ENCODE measurements around the gene ANKRD63.

Gene ANKRD63

GRCh38 chr15:40313531-40314398 lies 30.9 kb upstream of the ANKRD63 start:
- peak; percentile 71 for DNase-seq

GRCh38 chr15:40312370-40313158 lies 29.7 kb upstream of the ANKRD63 start:
- no peak for DNase-seq

- no peak for DNase-seq
These were observed 28.1 kb upstream of the ANKRD63 start for GRCh38 chr15:40310993-40311392.

GRCh38 chr15:40310001-40310959 lies 27.4 kb upstream of the ANKRD63 start:
- no peak for DNase-seq

GRCh38 chr15:40309344-40309862 lies 26.5 kb upstream of the ANKRD63 start:
- DNase-seq = no peak

- DNase-seq = no peak
These were observed 24.8 kb upstream of the ANKRD63 start, which contains the start of gene PLCB2 for GRCh38 chr15:40307421-40308211. TSS of gene PLCB2 (minus strand) at chr15:40307935. CDS start at chr15:40307672, 263 bp downstream.

GRCh38 chr15:40306908-40307307 lies 24.0 kb upstream of the ANKRD63 start:
- DNase-seq = no peak

GRCh38 chr15:40306371-40306770 lies 23.5 kb upstream of the ANKRD63 start:
- no peak for DNase-seq

GRCh38 chr15:40305281-40305680 lies 22.4 kb upstream of the ANKRD63 start:
- no peak for DNase-seq

- no peak for DNase-seq
These were observed 20.7 kb upstream of the ANKRD63 start for GRCh38 chr15:40303576-40303975.

- DNase-seq = no peak
These were observed 20.1 kb upstream of the ANKRD63 start for GRCh38 chr15:40302981-40303380.

GRCh38 chr15:40302288-40302886 lies 19.5 kb upstream of the ANKRD63 start:
- no peak for DNase-seq

- DNase-seq = no peak
These were observed 18.8 kb upstream of the ANKRD63 start for GRCh38 chr15:40301467-40302179.

GRCh38 chr15:40300771-40301170 lies 17.9 kb upstream of the ANKRD63 start:
- DNase-seq = no peak

GRCh38 chr15:40300367-40300766 lies 17.5 kb upstream of the ANKRD63 start:
- no peak for DNase-seq

- DNase-seq = no peak
These were observed 15.5 kb upstream of the ANKRD63 start for GRCh38 chr15:40298216-40298935.

GRCh38 chr15:40297356-40297755 lies 14.5 kb upstream of the ANKRD63 start:
- DNase-seq = no peak

- DNase-seq = no peak
These were observed 13.8 kb upstream of the ANKRD63 start for GRCh38 chr15:40296561-40297230.

- no peak for DNase-seq
These were observed 13.2 kb upstream of the ANKRD63 start for GRCh38 chr15:40295877-40296560.

Measured in NCI-H1105 (cell line).